Prostate gland (tissue), 2 donors: ENCODE measurements around the gene RNF39.

ENCODE experiments used
- CTCF ChIP-seq, 4 experiments: fragments of 200-600 bp in 2 of 4; fragments of 450-650 bp in 2 of 4; sonication (generic) in 2 of 4; IDR thresholded peaks; 1 replicate in 3 of 4; 2 replicates in 1 of 4; pipeline ENCODE4 v1.5.1; 2016 to 2019; ENCODE audit warnings: antibody characterized with exemption in 4 of 4, mild to moderate bottlenecking in 2 of 4, moderate library complexity in 2 of 4
- POLR2A ChIP-seq: fragments of 450-650 bp; IDR thresholded peaks from one replicate; pipeline ENCODE4 v1.6.1; 2016; ENCODE audit warnings: antibody characterized with exemption, mild to moderate bottlenecking
- POLR2AphosphoS5 ChIP-seq: sonication (generic); formaldehyde crosslinking; IDR thresholded peaks from one replicate; pipeline ENCODE4 v1.6.1; 2017; ENCODE audit warnings: antibody characterized with exemption

- TF ChIP-seq POLR2A (no peak), POLR2AphosphoS5 (no peak), CTCF (IDR thresholded peaks at IDR 0.05) (no peak)
Measured at GRCh38 chr6:30035784-30036183, 39.8 kb downstream of the RNF39 start.
